GM12872 (cell line): Measurements from ENCODE around the gene ITIH4.

Source experiments
- CTCF ChIP-seq: IDR thresholded peaks from 3 replicates; pipeline ENCODE4 v1.5.1; 2011; ENCODE audit warnings: low read depth, mild to moderate bottlenecking, low read length, moderate library complexity; ENCODE audit not compliant: insufficient read depth

Gene ITIH4

DNA sequence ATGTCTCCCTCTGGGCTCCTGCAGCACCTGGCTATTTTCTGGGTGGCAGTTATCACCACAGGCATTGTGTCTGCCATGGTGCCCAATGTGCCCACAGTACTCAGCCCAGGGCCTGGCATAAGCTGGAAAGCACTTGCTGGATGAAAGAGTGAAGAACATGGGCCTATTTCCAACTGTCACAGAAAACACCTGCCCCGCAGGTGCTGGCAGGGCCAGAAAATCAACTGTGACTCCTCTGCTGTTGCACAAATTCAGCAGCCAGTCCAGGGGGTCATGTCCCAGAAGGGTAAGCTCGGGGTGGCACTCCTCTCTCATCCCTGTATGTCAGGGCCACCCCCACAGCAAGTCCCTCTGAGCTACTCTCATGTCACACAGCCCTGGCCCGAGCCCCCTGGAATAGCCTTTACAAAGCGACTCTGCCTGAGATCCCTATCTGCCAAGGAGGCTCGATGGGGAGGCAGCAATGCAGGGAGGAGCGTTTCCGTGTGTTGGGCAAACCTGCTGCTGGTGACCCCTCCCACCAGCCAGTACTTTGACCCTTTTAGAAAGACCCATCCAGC is 18.9 kb downstream of the ITIH4 start:
- TF ChIP-seq CTCF: no peak

DNA sequence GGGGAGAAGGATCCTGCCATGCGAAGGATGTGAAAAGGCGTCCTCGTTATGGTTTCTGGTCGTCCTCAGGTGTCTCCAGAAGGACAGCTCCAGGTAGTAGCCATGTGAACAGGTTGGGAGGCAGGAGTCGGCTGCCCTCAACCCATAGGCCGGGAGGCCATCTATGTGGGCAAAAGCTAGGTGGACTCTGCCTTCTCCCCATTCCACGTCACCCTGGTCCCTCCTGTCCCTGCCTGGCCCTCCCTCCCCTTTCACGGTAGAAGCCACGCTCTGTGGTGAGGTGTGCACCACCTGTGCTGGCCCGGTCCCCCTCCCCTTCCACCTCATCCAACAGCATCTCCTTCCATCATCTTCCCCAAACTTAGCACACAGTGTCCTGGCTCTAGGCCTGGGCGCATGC is 19.5 kb downstream of the ITIH4 start:
- no peak for TF ChIP-seq CTCF

DNA sequence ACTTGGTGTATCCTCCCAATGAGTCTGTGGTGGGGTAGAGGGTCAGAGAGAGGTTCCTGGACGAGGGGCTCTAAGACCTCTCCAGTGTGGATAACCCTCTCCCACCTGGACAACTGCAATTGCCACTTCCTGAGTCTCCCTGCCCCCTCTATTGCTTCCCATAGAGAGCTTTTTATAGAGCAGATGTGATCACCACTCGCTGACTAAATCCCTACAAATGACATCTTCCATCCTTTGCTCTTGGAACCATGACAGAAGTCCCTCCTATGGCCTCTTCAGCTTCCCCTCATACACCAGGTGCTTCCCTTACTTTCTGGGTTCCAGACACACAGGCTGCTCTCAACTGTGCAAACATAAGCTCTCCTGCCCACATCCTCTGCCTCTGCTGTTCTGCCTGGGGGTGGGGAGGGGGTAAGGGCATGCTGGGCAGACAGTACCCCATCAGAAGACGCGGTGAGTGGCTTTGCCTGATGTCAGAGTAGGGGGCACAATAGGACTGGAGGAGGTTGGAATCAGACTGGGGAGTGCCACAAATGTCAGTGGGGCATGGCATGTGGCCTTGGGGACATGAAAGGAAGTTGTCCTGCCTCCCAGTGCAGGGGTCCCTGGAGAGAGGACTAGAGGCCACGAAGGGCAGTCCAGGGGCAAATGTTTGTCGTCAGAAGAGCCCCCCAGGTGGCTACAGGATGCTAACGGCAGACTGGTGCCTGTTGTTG is 20.7 kb downstream of the ITIH4 start:
- no peak for TF ChIP-seq CTCF

- TF ChIP-seq CTCF: no peak
Observed at GRCh38 chr3:52809149-52809548, 21.3 kb downstream of the ITIH4 start.

DNA sequence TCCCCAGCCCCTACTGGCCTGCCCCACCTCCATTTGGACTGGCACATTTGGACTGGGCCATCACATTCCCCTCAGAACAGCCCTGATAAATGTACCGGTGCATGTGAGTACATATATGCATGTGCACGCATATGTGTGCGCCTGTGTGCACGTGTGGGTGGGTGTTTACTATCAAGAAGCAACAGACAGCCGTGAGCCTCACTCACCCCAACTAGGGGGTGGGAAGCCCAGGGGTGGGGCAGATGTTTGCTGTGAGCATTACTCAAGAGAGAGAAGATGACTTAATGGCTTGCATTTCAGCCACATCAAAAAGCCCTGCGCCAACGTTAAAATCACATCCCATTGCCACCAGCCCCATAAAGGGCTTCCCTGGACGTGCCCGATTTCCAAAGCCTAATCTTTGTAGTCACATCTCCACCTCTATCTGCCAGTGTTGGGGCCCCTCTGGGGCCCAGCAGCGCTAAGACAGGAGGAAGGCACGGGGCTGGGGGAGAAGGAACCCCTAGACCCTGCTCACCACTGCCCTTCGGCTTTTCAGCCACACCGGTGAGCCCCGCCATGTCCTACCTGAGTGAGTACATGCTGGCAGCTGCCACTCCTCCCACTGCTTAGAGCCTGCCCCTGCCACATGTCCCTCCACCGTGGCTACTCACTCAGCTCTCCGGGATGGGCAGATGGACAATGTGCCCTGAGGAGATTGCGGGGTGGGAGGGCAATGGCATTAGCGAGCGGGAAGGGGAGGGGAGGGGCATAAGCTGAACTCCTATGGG is 25.0 kb downstream of the ITIH4 start:
- no peak for TF ChIP-seq CTCF

DNA sequence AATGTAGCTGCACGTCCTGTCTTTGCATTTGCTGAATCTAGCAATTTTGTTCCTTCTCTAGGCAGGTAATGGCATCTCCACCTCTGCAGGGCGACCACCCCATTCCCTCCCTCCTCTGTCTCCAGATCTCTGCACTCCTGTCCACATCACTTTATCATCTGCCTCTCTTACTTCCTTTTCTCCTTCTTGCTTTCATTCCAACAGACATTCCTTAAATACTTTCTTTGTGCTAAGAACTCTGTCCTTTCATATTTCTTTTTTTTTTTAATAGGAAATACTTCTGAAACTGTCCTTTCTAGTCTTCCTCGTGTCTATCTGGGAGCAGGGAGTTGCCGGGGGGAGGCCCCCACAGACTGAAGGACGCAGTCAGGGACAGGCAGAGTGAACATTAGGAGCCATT is 28.6 kb downstream of the ITIH4 start:
- TF ChIP-seq CTCF: no peak

DNA sequence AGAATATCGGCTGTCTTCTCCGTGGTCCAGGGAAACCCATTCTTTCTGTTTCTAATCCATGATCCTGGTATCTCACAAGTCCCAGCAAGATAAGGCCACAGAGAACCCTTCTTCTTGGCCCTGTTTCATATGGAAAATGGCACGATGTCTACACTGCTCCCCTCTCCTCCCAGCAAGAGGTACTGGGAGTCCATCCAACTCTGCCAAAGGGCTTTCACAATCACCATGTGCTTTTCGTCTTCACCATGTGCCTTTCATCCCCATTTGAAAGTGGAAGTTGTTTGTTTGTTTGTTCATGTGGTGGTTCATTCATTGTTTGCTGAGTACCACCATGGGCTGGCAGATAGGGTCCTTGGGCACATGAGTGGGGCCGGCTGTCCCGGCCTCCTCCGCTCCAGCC is 30.4 kb downstream of the ITIH4 start:
- no peak for TF ChIP-seq CTCF
